HG02870 (cell line): ENCODE measurements around the gene THADA.

ENCODE experiments used
- ATAC-seq: cut with Tn5 transposase; IDR thresholded peaks from one replicate; pipeline ENCODE4 v1.9.1; 2021; ENCODE audit warnings: mild to moderate bottlenecking, moderate library complexity; ENCODE audit not compliant: unreplicated experiment

Gene THADA

DNA sequence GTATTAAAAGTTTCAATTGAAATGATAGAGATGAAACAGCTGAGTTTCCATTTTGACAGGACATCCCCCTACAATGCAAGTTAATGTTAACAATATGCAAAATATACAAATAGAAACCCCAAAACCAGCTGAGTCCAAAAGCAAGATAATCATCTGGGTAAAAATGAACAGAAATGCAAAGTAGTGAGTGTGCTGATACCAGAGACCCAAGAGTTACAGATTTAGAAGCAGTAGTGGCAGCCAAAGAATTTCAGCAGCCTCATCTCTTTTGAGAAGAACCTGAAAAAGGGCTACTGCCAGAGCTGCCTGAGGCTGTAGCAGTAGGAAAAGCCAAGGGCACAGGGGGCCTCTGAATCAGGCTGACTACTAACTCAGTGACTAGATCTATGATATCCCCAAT lies 82.6 kb downstream of the THADA start:
- peak; percentile 66 for ATAC-seq

DNA sequence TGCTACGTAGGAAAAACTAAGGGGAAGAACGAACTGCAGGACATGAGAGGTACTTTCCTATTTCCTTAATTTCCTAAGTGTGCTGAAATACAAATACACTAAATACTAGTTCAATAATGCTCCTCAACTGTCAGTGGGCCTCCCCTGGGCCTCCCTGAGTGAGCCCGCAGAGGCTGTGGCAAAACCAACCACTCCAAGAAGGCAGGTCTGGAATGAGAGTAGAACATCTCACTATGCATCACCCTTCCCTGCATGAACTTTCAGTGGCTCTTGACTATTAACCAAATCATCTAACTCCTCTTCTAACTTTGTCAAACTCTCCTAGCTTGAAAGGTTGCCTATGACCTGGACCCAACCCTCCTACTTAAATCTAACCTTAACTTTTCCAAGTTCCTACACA lies 84.6 kb downstream of the THADA start:
- no peak for ATAC-seq

DNA sequence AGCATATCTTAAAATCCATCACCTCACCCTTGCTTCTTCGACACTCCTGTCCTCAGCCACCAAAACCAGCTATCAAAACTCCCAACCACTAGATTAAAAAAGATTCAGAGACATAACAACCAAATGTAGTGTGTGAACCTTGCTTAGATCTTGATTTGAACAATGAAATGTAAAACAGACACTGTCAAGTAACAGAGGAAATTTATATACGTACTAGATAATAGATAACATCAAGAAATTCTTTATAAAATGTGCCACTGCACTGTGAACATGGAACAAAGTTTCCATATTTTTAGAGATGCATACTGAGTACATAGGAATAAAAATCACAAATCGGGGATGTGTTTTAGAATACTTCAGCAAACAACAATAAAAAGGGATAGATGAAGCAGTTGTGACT lies 86.0 kb downstream of the THADA start:
- no peak for ATAC-seq

GRCh38 chr2:43508209-43508608 lies 87.6 kb downstream of the THADA start:
- no peak for ATAC-seq

GRCh38 chr2:43507137-43507536 lies 88.7 kb downstream of the THADA start:
- no peak for ATAC-seq

- no peak for ATAC-seq
Observed at GRCh38 chr2:43495727-43496126, 100.1 kb downstream of the THADA start.

- no peak for ATAC-seq
Observed at GRCh38 chr2:43493954-43494353, 101.9 kb downstream of the THADA start.

DNA sequence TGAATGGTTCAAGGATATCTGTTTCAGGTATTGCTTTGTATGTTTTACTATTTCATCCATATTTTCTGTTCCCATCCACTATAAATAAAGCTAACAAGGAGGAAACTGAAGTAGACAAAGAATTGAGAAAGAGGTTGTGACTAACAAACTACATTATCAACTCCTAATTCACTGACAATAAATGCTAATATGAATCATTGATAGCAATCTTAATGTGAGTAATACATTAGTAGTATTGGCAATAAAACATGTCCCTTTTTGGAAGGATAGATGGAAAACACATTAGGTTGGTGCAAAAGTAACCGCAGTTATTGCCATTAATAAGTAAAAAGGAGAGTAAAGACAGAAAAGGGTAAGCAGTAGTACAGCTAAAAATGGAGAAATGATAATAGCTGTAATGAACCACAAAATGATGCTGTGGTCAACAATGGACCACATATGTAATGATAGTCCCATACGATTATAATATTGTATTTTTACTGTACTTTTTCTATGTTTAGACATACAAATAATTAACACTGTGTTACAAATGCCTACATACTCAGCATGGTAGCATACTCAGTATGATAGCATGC lies 104.7 kb downstream of the THADA start:
- no peak for ATAC-seq

- ATAC-seq: no peak
Observed at GRCh38 chr2:43490252-43490786, 105.5 kb downstream of the THADA start.

GRCh38 chr2:43488737-43489136 lies 107.1 kb downstream of the THADA start:
- no peak for ATAC-seq

GRCh38 chr2:43486603-43487002 lies 109.2 kb downstream of the THADA start:
- ATAC-seq: no peak

DNA sequence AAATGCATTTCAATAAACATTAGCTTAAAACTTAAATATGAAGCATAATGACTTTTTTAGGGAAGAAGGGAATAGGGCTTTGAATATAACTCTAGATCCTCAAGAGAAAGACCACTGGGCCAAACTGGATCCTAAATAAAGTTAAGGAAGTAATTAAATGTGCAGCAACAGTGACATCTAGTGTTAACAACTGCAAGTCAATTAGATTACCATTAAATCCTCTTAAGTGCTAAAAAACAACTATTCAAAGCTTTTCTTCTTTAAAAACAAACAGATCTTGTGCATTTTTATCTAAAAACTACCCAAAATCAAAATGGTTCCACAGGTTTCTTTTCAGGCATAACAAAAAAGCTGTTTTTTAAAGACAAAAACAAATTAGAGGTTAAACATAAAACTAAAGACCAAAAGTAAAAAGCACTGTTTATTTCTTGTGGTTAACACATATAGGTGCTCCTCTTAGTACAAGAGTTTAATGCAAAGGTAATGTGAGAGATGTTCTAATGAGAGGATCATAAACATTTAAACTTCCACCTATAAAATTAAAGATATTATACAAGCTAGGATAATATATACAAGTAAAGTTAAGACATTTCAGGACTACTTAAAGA lies 111.4 kb downstream of the THADA start:
- ATAC-seq: no peak

GRCh38 chr2:43482961-43483360 lies 112.9 kb downstream of the THADA start:
- peak; percentile 59 for ATAC-seq

- ATAC-seq: no peak
Observed at GRCh38 chr2:43481927-43482542, 113.8 kb downstream of the THADA start.

GRCh38 chr2:43480874-43481273 lies 115.0 kb downstream of the THADA start:
- no peak for ATAC-seq

- ATAC-seq: peak; percentile 50
Observed at GRCh38 chr2:43478412-43479086, 117.3 kb downstream of the THADA start.

DNA sequence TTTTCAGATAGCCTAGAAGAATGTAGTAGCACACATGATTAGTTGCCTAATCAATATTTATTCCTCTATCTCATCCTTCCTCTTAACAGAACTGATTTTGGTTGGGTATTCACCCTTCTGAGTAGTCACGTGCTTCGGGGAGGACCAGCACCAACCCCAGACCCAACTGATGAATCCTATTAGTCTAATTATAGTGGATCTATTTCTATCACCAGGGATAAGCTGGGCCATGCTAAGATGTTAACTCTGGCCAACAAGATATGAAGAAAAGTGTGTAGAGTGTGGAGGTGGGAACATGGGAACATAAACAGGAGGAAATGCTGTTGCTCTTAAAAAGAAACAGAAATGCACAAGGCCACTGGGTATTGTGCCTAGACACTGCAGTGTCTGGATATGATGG lies 119.9 kb downstream of the THADA start:
- no peak for ATAC-seq

DNA sequence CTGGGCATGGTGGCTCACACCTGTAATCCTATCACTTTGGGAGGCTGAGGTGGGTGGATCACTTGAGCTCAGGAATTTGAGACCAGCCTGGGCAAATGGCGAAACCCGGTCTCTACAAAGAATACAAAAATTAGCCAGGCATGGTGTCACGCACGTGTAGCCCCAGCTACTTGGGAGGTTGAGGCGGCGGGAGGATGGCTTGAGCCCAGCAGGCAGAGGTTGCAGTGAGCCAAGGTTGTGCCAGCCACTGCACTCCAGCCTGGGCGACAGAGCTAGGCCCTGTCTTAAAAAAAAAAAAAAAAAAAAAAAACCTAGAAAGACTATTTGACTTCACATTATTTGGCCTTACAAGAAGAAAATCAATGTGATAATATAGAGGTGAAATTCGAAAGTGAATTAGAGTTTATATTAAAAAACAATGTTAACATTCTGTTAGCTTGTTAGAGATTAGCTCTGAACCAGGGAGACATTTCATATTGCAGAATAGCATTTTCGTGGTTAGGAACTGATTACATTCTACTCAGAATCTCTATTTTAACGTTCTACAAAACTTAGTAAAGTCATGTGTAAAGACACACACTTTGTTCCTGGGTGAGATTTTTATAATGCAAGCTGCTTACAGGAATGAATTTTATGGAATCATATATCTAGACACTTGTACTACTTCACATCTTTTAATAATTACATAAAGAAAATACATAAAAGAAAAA lies 120.5 kb downstream of the THADA start:
- ATAC-seq: no peak

GRCh38 chr2:43474273-43474672 lies 121.6 kb downstream of the THADA start:
- no peak for ATAC-seq

GRCh38 chr2:43473767-43474166 lies 122.1 kb downstream of the THADA start:
- no peak for ATAC-seq

DNA sequence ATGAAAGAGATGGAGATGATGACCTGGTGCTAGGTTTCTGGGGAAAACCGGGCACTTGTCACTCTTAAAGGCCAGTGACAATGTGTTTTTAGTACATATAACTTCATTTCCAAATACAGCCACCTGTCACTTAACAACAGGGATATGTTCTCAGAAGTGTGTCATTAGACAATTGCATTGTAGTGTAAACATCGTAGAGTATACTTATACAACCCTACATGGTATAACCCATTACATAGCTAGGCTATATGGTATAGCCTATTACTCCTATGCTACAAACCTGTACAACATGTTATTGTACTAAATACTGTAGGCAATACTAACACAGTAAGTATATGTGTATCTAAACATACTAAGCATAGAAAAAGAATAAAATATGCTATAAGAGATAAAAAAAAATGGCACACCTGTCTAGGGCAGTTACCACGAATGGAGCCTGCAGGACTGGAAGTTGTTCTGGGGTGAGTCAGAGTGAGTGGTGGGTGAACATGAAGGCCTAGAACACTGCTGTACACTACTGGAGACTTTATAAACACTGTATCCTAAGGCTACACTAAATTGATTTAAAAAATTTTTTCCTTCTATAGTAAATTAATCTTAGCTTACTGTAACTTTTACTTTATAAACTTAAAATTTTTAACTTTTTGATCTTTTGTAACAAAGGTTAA lies 123.2 kb downstream of the THADA start:
- ATAC-seq: no peak
